ENCODE results near the gene PCBP3.
"Not testable (repeated sequence)": the region's sequence is repeated elsewhere in the genome, so short reads cannot be mapped to it uniquely, and the experiment has no call there.

PCBP3 gene

GRCh38 chr21:45845063-45845769 is 201.7 kb downstream of the PCBP3 start:
- no peak for DNase-seq (ENCODE audit: low read depth in 2 of 2)

GRCh38 chr21:45845770-45846090 is 202.2 kb downstream of the PCBP3 start:
- no peak for DNase-seq (ENCODE audit: low read depth in 2 of 2)

- no peak for DNase-seq (ENCODE audit: low read depth in 2 of 2)
These were observed 203.0 kb downstream of the PCBP3 start for GRCh38 chr21:45846373-45847160.

GRCh38 chr21:45847870-45848269 is 204.3 kb downstream of the PCBP3 start:
- no peak for DNase-seq (ENCODE audit: low read depth in 2 of 2)

GRCh38 chr21:45848331-45848730 is 204.8 kb downstream of the PCBP3 start:
- DNase-seq (ENCODE audit: low read depth in 2 of 2), result no peak

- no peak for DNase-seq (ENCODE audit: low read depth in 2 of 2)
These were observed 205.3 kb downstream of the PCBP3 start for GRCh38 chr21:45848805-45849204.

- DNase-seq (ENCODE audit: low read depth in 2 of 2), result no peak
These were observed 206.1 kb downstream of the PCBP3 start for GRCh38 chr21:45849651-45850050.

GRCh38 chr21:45850181-45850580 is 206.7 kb downstream of the PCBP3 start:
- DNase-seq (ENCODE audit: low read depth in 2 of 2), result no peak

- not testable (repeated sequence) for DNase-seq (ENCODE audit: low read depth in 2 of 2)
These were observed 208.9 kb downstream of the PCBP3 start for GRCh38 chr21:45852386-45852785.

- DNase-seq (ENCODE audit: low read depth in 2 of 2), result no peak
These were observed 209.4 kb downstream of the PCBP3 start for GRCh38 chr21:45852886-45853400.

DNA sequence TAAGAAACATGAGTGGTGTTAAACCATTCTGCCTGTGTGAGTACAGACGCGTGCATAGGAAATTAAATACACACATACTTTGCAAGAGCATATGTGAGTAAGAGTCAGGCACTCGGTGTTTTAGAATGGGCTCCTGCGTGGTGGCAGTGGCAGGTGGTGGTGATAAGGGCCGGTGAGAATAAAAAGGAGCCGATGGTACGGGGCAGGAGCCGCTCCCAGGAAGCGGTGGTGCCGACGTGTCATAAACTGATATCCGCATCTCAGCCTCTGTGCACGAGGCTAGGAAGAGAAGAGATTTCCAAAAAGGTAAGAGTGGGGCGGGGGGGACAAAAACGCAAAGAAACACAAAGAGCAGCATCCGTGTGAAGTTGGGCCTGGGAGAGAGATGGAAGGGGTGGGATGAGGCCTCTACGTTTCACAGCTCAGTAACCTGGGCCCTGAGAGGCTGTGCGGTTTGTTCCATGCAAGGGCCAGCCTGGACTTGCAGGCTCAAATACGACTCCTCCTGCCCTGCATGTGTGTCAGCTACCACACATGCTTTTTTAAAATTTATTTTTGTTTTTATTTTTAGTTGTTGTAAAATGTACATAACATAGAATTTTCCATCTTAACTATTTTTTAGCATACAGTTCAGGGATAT is 210.3 kb downstream of the PCBP3 start:
- no peak for DNase-seq (ENCODE audit: low read depth in 2 of 2)

- no peak for DNase-seq (ENCODE audit: low read depth in 2 of 2)
These were observed 211.2 kb downstream of the PCBP3 start for GRCh38 chr21:45854690-45855247.

DNA sequence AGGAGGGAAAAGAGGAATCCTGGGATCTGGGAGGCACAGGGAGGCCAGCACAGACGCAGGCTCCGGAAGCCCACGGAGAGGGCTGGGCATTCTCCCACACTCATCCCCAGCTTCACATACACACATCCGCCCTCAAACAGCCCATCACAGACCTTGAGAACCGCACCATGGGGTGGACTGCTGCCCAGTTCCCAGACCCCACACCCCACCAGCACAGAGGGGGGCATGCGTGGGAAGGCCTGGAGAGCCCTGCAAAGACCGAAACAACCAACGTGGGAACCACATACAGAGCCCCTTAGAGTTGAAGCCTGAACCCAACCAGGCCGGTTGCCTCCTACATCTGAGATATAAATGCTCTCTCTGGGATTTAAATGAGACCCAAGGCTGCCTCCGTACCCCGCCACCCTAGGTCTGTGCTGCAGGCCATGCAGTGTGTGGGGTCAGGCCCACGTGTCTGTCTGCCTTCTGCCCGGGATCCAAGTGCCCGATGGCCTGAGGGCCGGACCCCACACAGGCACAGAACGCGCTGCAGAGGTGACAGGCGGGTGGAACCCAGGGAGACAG is 211.8 kb downstream of the PCBP3 start:
- no peak for DNase-seq (ENCODE audit: low read depth in 2 of 2)

- no peak for DNase-seq (ENCODE audit: low read depth in 2 of 2)
These were observed 212.9 kb downstream of the PCBP3 start for GRCh38 chr21:45856442-45856841.

- no peak for DNase-seq (ENCODE audit: low read depth in 2 of 2)
These were observed 213.4 kb downstream of the PCBP3 start for GRCh38 chr21:45856906-45857305.

GRCh38 chr21:45857761-45858160 is 214.2 kb downstream of the PCBP3 start:
- no peak for DNase-seq (ENCODE audit: low read depth in 2 of 2)

- no peak for DNase-seq (ENCODE audit: low read depth in 2 of 2)
These were observed 214.7 kb downstream of the PCBP3 start for GRCh38 chr21:45858180-45858579.

- no peak for DNase-seq (ENCODE audit: low read depth in 2 of 2)
These were observed 215.7 kb downstream of the PCBP3 start for GRCh38 chr21:45859041-45859761.

DNA sequence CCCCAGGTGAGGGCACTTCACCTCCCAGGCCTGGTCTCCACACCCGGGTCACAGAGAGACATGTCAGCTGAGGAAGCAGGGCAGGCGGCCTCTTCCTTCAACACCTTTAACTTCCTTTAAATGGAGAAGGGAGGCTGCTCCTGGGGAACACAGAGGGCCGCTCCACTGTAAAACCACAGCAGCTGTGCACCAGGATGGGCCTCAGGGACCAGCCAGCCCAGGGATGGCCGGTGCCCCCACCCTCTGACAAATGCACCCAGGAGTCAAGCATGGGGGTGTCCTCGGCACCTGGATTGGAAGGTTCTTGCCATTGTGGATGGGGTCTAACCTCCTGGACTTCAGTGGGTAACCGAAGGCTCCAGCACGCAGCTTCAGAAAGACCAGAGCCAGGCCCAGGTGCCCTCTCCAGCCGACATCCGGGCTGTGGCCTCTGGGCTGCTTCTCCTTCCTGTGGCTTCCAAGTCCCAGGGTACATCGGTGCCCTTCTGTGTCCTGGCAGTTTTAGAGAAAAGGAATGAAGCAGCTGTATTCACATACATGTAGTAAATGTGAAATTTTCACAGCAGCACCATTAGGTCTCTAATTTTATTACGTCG is 216.3 kb downstream of the PCBP3 start:
- no peak for DNase-seq (ENCODE audit: low read depth in 2 of 2)

GRCh38 chr21:45860493-45861155 is 217.1 kb downstream of the PCBP3 start:
- no peak for DNase-seq (ENCODE audit: low read depth in 2 of 2)
